Measurements from ENCODE around the gene JAKMIP1.

Gene JAKMIP1

GRCh38 chr4:6207602-6208001, 7.3 kb upstream of the JAKMIP1 start:
- H3K4me3 ChIP-seq (ENCODE audit: low read depth, low read length), result no peak overlapping the region
- no peak for DNase-seq (ENCODE audit: low read depth)
- no peak for TF ChIP-seq CTCF (conservative IDR thresholded peaks at IDR 0.05; ENCODE audit: low read depth, low read length)

- DNase-seq (ENCODE audit: low read depth), result no peak
- TF ChIP-seq CTCF (conservative IDR thresholded peaks at IDR 0.05; ENCODE audit: low read depth, low read length), result no peak
- no peak overlapping the region for H3K4me3 ChIP-seq (ENCODE audit: low read depth, low read length)
These were observed 6.5 kb upstream of the JAKMIP1 start for GRCh38 chr4:6206771-6207290.

GRCh38 chr4:6205973-6206372, 5.6 kb upstream of the JAKMIP1 start:
- TF ChIP-seq CTCF (conservative IDR thresholded peaks at IDR 0.05; ENCODE audit: low read depth, low read length), result no peak
- no peak for DNase-seq (ENCODE audit: low read depth)
- no peak overlapping the region for H3K4me3 ChIP-seq (ENCODE audit: low read depth, low read length)

- H3K4me3 ChIP-seq (ENCODE audit: low read depth, low read length), result no peak overlapping the region
- no peak for TF ChIP-seq CTCF (conservative IDR thresholded peaks at IDR 0.05; ENCODE audit: low read depth, low read length)
- DNase-seq (ENCODE audit: low read depth), result no peak
These were observed 5.2 kb upstream of the JAKMIP1 start for GRCh38 chr4:6205567-6205931.

GRCh38 chr4:6204871-6205566, 4.7 kb upstream of the JAKMIP1 start:
- DNase-seq (ENCODE audit: low read depth), result no peak
- no peak overlapping the region for H3K4me3 ChIP-seq (ENCODE audit: low read depth, low read length)
- TF ChIP-seq CTCF (conservative IDR thresholded peaks at IDR 0.05; ENCODE audit: low read depth, low read length), result no peak

GRCh38 chr4:6204098-6204497, 3.7 kb upstream of the JAKMIP1 start:
- no peak for TF ChIP-seq CTCF (conservative IDR thresholded peaks at IDR 0.05; ENCODE audit: low read depth, low read length)
- DNase-seq (ENCODE audit: low read depth), result no peak
- no peak overlapping the region for H3K4me3 ChIP-seq (ENCODE audit: low read depth, low read length)

- no peak for TF ChIP-seq CTCF (conservative IDR thresholded peaks at IDR 0.05; ENCODE audit: low read depth, low read length)
- no peak for DNase-seq (ENCODE audit: low read depth)
- no peak overlapping the region for H3K4me3 ChIP-seq (ENCODE audit: low read depth, low read length)
These were observed 1.3 kb upstream of the JAKMIP1 start for GRCh38 chr4:6201580-6202091.

Measured in choroid plexus epithelial cell (primary cell).